ENCODE data around the gene DYNLL1. TPM values are rescaled to one million over a fixed set of nuclear protein-coding genes. Genes with fewer than 3 reads are reported as not detected.

The DYNLL1 gene
- polyA plus RNA-seq, 4 donors, result 492 to 541 (median 519) TPM

DNA sequence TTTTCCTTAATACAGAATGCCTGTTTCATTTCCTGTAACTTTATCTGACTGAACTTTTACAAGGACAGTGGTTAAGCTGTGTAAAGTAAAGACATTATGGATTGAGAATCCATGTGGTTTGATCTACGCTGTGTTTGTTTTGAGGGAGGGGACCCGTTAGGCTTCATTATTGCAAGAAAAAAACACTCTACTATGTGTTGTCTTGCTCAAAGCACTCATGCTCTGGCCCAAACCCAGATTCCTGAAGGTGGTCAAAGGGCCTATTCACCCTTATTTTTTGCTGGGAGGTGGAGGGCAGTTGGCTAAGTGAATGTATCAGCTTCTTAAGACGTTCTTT is 50.1 kb downstream of the DYNLL1 start:
- DNase-seq (ENCODE audit: low read depth in 4 of 4, low spot score in 3 of 4), result no peak

Other genes starting within 250 kb of the DYNLL1 start
- 10 to 100 TPM; 71.9 to 79.4 (median 76.3) TPM for gene PXN, start 230.4 kb upstream of the DYNLL1 start, polyA plus RNA-seq (ENCODE audit: insufficient read length in 4 of 4)
- gene RNU4-2, start 204.2 kb upstream of the DYNLL1 start, polyA plus RNA-seq (ENCODE audit: insufficient read length in 4 of 4), result under 1 TPM in 1 of 4 donors, not detected in 3; 0.47 TPM
- not detected for gene RNU4-1, start 202.9 kb upstream of the DYNLL1 start, polyA plus RNA-seq (ENCODE audit: insufficient read length in 4 of 4)
- gene SIRT4, start 193.8 kb upstream of the DYNLL1 start, polyA plus RNA-seq (ENCODE audit: insufficient read length in 4 of 4), result 1 to 10 TPM; 2.7 to 5.7 (median 3.9) TPM
- gene PLA2G1B, start 168.3 kb upstream of the DYNLL1 start, polyA plus RNA-seq (ENCODE audit: insufficient read length in 4 of 4), result under 1 TPM; 0.31 to 0.73 (median 0.42) TPM
- 10 to 100 TPM; 17.7 to 23.8 (median 19.5) TPM for gene MSI1, start 126.9 kb upstream of the DYNLL1 start, polyA plus RNA-seq (ENCODE audit: insufficient read length in 4 of 4)
- 100 to 1,000 TPM; 303 to 369 (median 327) TPM for gene COX6A1, start 58.0 kb upstream of the DYNLL1 start, polyA plus RNA-seq (ENCODE audit: insufficient read length in 4 of 4)
- 10 to 100 TPM; 42.6 to 47.8 (median 46.2) TPM for gene TRIAP1, start 49.7 kb upstream of the DYNLL1 start, polyA plus RNA-seq (ENCODE audit: insufficient read length in 4 of 4)
- gene GATC, start 49.7 kb upstream of the DYNLL1 start, polyA plus RNA-seq (ENCODE audit: insufficient read length in 4 of 4), result 10 to 100 TPM; 34.8 to 37.1 (median 35.0) TPM
- 100 to 1,000 TPM; 220 to 249 (median 230) TPM for gene SRSF9, start 26.4 kb upstream of the DYNLL1 start, polyA plus RNA-seq (ENCODE audit: insufficient read length in 4 of 4)
- gene COQ5, start 33.0 kb downstream of the DYNLL1 start, polyA plus RNA-seq (ENCODE audit: insufficient read length in 4 of 4), result 10 to 100 TPM; 62.0 to 73.6 (median 65.7) TPM
- gene RNF10, start 38.2 kb downstream of the DYNLL1 start, polyA plus RNA-seq (ENCODE audit: insufficient read length in 4 of 4), result 100 to 1,000 TPM; 181 to 232 (median 207) TPM
- gene POP5, start 85.3 kb downstream of the DYNLL1 start, polyA plus RNA-seq (ENCODE audit: insufficient read length in 4 of 4), result 10 to 100 TPM; 43.1 to 50.8 (median 45.5) TPM
- 1 to 10 TPM; 3.6 to 6.9 (median 5.1) TPM for gene CABP1, start 144.5 kb downstream of the DYNLL1 start, polyA plus RNA-seq (ENCODE audit: insufficient read length in 4 of 4)
- 100 to 1,000 TPM; 148 to 173 (median 163) TPM for gene MLEC, start 191.0 kb downstream of the DYNLL1 start, polyA plus RNA-seq (ENCODE audit: insufficient read length in 4 of 4)
- gene UNC119B, start 214.3 kb downstream of the DYNLL1 start, polyA plus RNA-seq (ENCODE audit: insufficient read length in 4 of 4), result 10 to 100 TPM; 70.6 to 79.4 (median 75.8) TPM
- 10 to 100 TPM; 16.5 to 28.6 (median 18.9) TPM for gene ACADS, start 229.7 kb downstream of the DYNLL1 start, polyA plus RNA-seq (ENCODE audit: insufficient read length in 4 of 4)